ENCODE measurements around the gene FNDC3B. TPM values are rescaled to one million over a fixed set of nuclear protein-coding genes. Genes with fewer than 3 reads are reported as not detected.

The FNDC3B gene
- total RNA-seq, 2 experiments from 2014 or later = 9.2 to 13.5 TPM

DNA sequence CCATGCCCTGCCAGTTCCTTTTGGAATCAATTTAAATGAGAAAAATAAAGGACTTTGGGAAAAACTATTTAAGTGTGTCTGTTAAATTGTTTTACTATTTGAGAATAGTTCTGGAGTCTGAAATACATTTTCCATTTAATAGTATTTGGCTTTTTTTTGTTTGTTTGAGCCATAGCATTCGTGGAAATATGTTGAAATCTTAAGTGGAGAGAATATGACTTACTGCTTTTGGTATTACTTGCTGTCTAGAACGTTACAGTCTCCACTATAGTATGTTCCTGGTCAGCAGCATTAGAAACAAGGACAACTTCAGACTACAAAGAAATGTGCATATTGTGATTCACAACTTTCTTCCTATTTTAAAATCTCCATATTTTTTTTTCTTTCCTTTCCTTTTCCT lies 229.5 kb downstream of the FNDC3B start:
- H3K27me3 Mint-ChIP-seq (ENCODE audit: low read depth) = no peaks in the 10 kb centered on the region
- no peaks in the 10 kb centered on the region for H3K9me3 Mint-ChIP-seq
- intact Hi-C loops (cut with micrococcal nuclease) = no loop called here
- no peak overlapping the region for H3K4me3 Mint-ChIP-seq
- H3K4me1 Mint-ChIP-seq (ENCODE audit: low read depth) = no peaks in the 10 kb centered on the region
- no peak overlapping the region for H3K27ac Mint-ChIP-seq
- DNase-seq = no peak
- H3K36me3 Mint-ChIP-seq (ENCODE audit: low read depth) = peaks cover 10% of the 10 kb centered on the region
- CTCF ChIA-PET = no interaction called here

- H3K27ac Mint-ChIP-seq = no peak overlapping the region
- H3K36me3 Mint-ChIP-seq (ENCODE audit: low read depth) = peaks cover 7% of the 10 kb centered on the region
- intact Hi-C loops (cut with micrococcal nuclease) = no loop called here
- no peaks in the 10 kb centered on the region for H3K9me3 Mint-ChIP-seq
- DNase-seq = no peak
- H3K4me3 Mint-ChIP-seq = no peak overlapping the region
- no peaks in the 10 kb centered on the region for H3K27me3 Mint-ChIP-seq (ENCODE audit: low read depth)
- CTCF ChIA-PET = no interaction called here
- H3K4me1 Mint-ChIP-seq (ENCODE audit: low read depth) = no peaks in the 10 kb centered on the region
These were observed 231.3 kb downstream of the FNDC3B start for GRCh38 chr3:172270557-172271166.

- CTCF ChIA-PET = interaction anchor here (0.5 kb wide), 1 partner anchor 152 kb away, joined by 3 read pairs; no protein-coding TSS in a partner anchor
- H3K4me3 Mint-ChIP-seq = no peak overlapping the region
- H3K27me3 Mint-ChIP-seq (ENCODE audit: low read depth) = no peaks in the 10 kb centered on the region
- intact Hi-C loops (cut with micrococcal nuclease) = no loop called here
- DNase-seq = no peak
- H3K27ac Mint-ChIP-seq = no peak overlapping the region
- peaks cover 7% of the 10 kb centered on the region for H3K36me3 Mint-ChIP-seq (ENCODE audit: low read depth)
- H3K9me3 Mint-ChIP-seq = no peaks in the 10 kb centered on the region
- H3K4me1 Mint-ChIP-seq (ENCODE audit: low read depth) = no peaks in the 10 kb centered on the region
These were observed 232.1 kb downstream of the FNDC3B start for GRCh38 chr3:172271386-172271976.

DNA sequence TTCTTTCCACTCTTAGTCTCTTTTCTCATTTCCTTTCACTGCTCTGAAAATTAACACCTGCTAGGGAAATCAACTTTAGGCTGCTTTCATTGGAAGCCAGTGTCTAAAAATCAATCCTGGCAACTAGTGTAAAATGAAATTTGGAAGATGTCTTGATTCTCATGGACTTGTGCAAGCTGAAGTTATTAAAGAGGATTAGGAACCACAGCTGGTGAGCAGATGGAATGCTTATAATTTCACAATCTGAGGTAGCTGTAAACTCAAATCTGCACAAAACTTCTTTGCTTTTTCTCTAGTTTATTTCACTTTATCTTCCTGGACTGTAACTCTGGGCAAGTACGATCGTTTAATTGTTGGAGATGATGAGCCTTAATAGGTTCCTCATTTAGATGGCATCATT lies 233.3 kb downstream of the FNDC3B start:
- Mint-ChIP-seq H3K27ac (no peak overlapping the region), H3K4me3 (no peak overlapping the region), H3K4me1 (ENCODE audit: low read depth) (no peaks in the 10 kb centered on the region), H3K9me3 (no peaks in the 10 kb centered on the region), H3K27me3 (ENCODE audit: low read depth) (no peaks in the 10 kb centered on the region), H3K36me3 (ENCODE audit: low read depth) (peaks cover 6% of the 10 kb centered on the region)
- intact Hi-C loops (cut with micrococcal nuclease) = no loop called here
- CTCF ChIA-PET = no interaction called here
- DNase-seq = no peak

- no peak for DNase-seq
- H3K27me3 Mint-ChIP-seq (ENCODE audit: low read depth) = no peaks in the 10 kb centered on the region
- no peak overlapping the region for H3K27ac Mint-ChIP-seq
- H3K36me3 Mint-ChIP-seq (ENCODE audit: low read depth) = peaks cover 6% of the 10 kb centered on the region
- H3K9me3 Mint-ChIP-seq = no peaks in the 10 kb centered on the region
- H3K4me1 Mint-ChIP-seq (ENCODE audit: low read depth) = no peaks in the 10 kb centered on the region
- CTCF ChIA-PET = no interaction called here
- H3K4me3 Mint-ChIP-seq = no peak overlapping the region
- intact Hi-C loops (cut with micrococcal nuclease) = no loop called here
These were observed 234.0 kb downstream of the FNDC3B start for GRCh38 chr3:172273378-172273777.

- no peaks in the 10 kb centered on the region for H3K27me3 Mint-ChIP-seq (ENCODE audit: low read depth)
- no peaks in the 10 kb centered on the region for H3K4me1 Mint-ChIP-seq (ENCODE audit: low read depth)
These were observed 235.5 kb downstream of the FNDC3B start for GRCh38 chr3:172274906-172275305.

GRCh38 chr3:172275586-172275985 lies 236.2 kb downstream of the FNDC3B start:
- Mint-ChIP-seq H3K36me3 (ENCODE audit: low read depth) (peaks cover under 1% of the 10 kb centered on the region), H3K27ac (no peak overlapping the region), H3K4me1 (ENCODE audit: low read depth) (no peaks in the 10 kb centered on the region), H3K27me3 (ENCODE audit: low read depth) (no peaks in the 10 kb centered on the region), H3K4me3 (no peak overlapping the region), H3K9me3 (no peaks in the 10 kb centered on the region)
- intact Hi-C loops (cut with micrococcal nuclease) = no loop called here
- no peak for DNase-seq
- CTCF ChIA-PET = interaction anchor here (0.7 to 1.4 kb wide), 2 partner anchors 240 to 407 kb away, joined by 3 to 5 read pairs; no protein-coding TSS in a partner anchor

More at GRCh38 chr3:172274906-172275305, 235.5 kb downstream of the FNDC3B start:
- Mint-ChIP-seq H3K4me3 (no peak overlapping the region), H3K36me3 (ENCODE audit: low read depth) (peaks cover 6% of the 10 kb centered on the region), H3K27ac (no peak overlapping the region), H3K9me3 (no peaks in the 10 kb centered on the region)
- DNase-seq = no peak
- CTCF ChIA-PET = interaction anchor here (0.7 to 1.4 kb wide), 2 partner anchors 240 to 408 kb away, joined by 3 to 5 read pairs; no protein-coding TSS in a partner anchor
- intact Hi-C loops (cut with micrococcal nuclease) = no loop called here

DNA sequence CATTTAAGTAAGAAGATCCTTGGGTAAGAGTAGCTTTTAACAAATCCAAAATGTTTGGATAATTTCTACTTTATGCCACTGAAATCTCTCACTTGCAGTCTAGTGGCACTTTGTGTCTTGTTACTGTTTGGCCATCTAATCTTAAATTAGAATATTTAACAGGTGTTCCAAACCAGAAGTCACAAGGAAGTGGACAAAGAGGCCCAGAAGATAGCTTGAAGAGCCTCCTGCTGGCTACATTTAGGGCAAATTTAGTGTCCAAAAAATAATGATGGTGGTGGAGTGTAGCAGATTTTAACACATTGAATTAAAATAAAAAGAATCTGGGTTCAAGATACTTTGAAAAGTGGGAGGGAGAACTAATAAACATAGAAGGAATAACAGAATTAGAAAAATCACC lies 236.7 kb downstream of the FNDC3B start:
- Mint-ChIP-seq H3K27ac (no peak overlapping the region), H3K27me3 (ENCODE audit: low read depth) (no peaks in the 10 kb centered on the region), H3K4me3 (no peak overlapping the region), H3K36me3 (ENCODE audit: low read depth) (no peaks in the 10 kb centered on the region), H3K9me3 (no peaks in the 10 kb centered on the region), H3K4me1 (ENCODE audit: low read depth) (no peaks in the 10 kb centered on the region)
- intact Hi-C loops (cut with micrococcal nuclease) = no loop called here
- DNase-seq = no peak
- CTCF ChIA-PET = interaction anchor here (0.6 to 1.8 kb wide), 3 partner anchors 9 to 356 kb away, joined by 3 to 5 read pairs (median 5); no protein-coding TSS in a partner anchor

DNA sequence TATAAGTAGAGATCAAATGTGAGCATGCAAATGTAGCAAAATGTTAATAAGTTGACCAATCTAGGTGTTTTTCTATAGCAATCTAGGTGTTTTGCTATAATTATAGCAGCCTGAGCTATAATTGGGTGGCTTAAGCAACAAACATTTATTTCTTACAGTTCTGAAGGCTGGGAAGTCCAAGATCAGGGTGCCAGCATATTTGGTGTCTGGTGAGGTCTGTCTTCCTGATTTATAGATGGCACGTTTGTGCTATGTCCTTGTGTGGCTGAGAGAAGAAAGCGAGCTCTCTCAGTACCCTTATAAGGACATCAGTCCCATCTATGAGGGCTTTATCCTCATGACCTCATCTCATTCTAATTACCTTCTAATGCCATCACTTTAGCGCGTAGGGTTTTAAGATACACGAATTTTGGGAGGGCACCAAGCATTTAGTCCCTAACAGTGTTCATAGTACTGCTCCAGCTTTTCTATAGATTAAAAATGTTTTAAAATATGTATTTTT lies 237.8 kb downstream of the FNDC3B start:
- Mint-ChIP-seq H3K4me1 (ENCODE audit: low read depth) (no peaks in the 10 kb centered on the region), H3K9me3 (no peaks in the 10 kb centered on the region), H3K27me3 (ENCODE audit: low read depth) (no peaks in the 10 kb centered on the region), H3K36me3 (ENCODE audit: low read depth) (no peaks in the 10 kb centered on the region), H3K27ac (no peak overlapping the region), H3K4me3 (no peak overlapping the region)
- CTCF ChIA-PET = interaction anchor here (1.8 kb wide), 1 partner anchor 10 kb away, joined by 5 read pairs; no protein-coding TSS in a partner anchor
- no peak for DNase-seq
- intact Hi-C loops (cut with micrococcal nuclease) = no loop called here

DNA sequence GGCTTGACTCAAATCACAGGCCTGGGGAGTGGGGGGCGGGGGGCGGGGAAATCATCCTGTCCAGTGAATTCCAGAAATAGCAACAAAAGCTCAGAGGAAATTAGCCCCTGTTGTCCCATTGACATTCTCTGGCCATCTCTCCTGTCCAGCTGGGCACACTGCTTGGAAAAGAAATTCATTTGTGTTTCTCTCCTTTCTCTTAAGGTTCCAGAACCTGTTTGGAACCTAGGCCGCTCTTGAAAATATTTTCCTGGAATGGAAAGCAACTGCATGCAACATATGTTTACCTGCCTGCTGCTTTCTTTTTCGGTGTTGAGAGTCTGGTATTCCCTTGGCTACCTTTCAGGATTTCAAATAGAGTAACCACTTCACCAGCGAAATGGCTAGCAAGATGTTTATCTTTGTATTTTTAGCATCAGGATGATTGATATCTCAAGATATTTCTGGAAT lies 239.8 kb downstream of the FNDC3B start:
- H3K9me3 Mint-ChIP-seq = no peaks in the 10 kb centered on the region
- intact Hi-C loops (cut with micrococcal nuclease) = no loop called here
- H3K4me1 Mint-ChIP-seq (ENCODE audit: low read depth) = no peaks in the 10 kb centered on the region
- H3K27ac Mint-ChIP-seq = no peak overlapping the region
- no peak overlapping the region for H3K4me3 Mint-ChIP-seq
- DNase-seq = no peak
- H3K27me3 Mint-ChIP-seq (ENCODE audit: low read depth) = no peaks in the 10 kb centered on the region
- H3K36me3 Mint-ChIP-seq (ENCODE audit: low read depth) = peaks cover 2% of the 10 kb centered on the region
- CTCF ChIA-PET = no interaction called here

GRCh38 chr3:172279974-172280373 lies 240.6 kb downstream of the FNDC3B start:
- CTCF ChIA-PET = interaction anchor here (0.9 to 1.1 kb wide), 3 partner anchors 52 to 347 kb away, joined by 3 read pairs; no protein-coding TSS in a partner anchor

DNA sequence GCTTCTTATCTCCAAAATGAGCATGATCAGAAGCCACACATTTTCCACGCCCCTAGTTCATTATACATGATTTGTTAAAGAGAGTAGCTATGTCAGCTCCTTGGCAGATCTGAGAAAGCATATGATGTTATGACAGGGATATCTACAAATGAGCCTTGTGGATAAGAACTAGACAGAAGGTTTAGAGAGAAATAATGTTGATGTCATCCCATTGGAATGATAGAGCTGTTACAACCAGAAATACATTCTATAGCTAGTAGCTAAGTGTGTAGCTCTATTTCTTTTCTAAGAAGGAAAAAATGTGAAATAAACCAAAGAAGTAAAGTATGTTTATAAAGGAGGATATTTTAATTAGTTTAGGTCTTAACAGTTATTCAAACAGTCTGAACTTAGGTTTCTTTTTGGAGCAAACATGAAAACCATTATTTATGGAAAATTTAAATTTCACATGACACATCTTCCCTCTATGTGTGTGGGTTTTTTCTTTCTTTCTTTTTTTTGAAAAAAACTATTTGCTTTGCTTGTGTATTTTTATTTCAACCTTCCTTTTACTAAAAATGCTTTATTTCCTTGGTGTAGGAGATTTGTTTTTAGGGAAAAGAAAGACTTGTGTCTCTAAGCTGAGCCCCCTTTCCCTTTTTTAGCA lies 241.2 kb downstream of the FNDC3B start:
- no peaks in the 10 kb centered on the region for H3K4me1 Mint-ChIP-seq (ENCODE audit: low read depth)
- DNase-seq = no peak
- H3K4me3 Mint-ChIP-seq = no peak overlapping the region
- no peaks in the 10 kb centered on the region for H3K9me3 Mint-ChIP-seq
- no peaks in the 10 kb centered on the region for H3K27me3 Mint-ChIP-seq (ENCODE audit: low read depth)
- peaks cover 2% of the 10 kb centered on the region for H3K36me3 Mint-ChIP-seq (ENCODE audit: low read depth)
- no peak overlapping the region for H3K27ac Mint-ChIP-seq
- intact Hi-C loops (cut with micrococcal nuclease) = no loop called here
- CTCF ChIA-PET = interaction anchor here (0.9 to 1.1 kb wide), 3 partner anchors 52 to 347 kb away, joined by 3 read pairs; no protein-coding TSS in a partner anchor

More at GRCh38 chr3:172279974-172280373, 240.6 kb downstream of the FNDC3B start:
- Mint-ChIP-seq H3K27me3 (ENCODE audit: low read depth) (no peaks in the 10 kb centered on the region), H3K4me3 (no peak overlapping the region), H3K36me3 (ENCODE audit: low read depth) (peaks cover 2% of the 10 kb centered on the region), H3K27ac (no peak overlapping the region), H3K9me3 (no peaks in the 10 kb centered on the region), H3K4me1 (ENCODE audit: low read depth) (no peaks in the 10 kb centered on the region)
- intact Hi-C loops (cut with micrococcal nuclease) = no loop called here
- no peak for DNase-seq
